Activated T-cell treated with anti-CD3 and anti-CD28 coated beads for 4 hours (primary cell): ENCODE measurements around the gene BOD1.
A peak's percentile ranks its signal among the peaks of the same experiment; 100 is the strongest.
"Not testable (repeated sequence)": the region's sequence is repeated elsewhere in the genome, so short reads cannot be mapped to it uniquely, and the experiment has no call there.

Source experiments
- DNase-seq: peaks from one replicate; pipeline ENCODE4 v3.0.0-alpha.2; 2020

The BOD1 gene

GRCh38 chr5:173614591-173614990, 1.9 kb downstream of the BOD1 start:
- no peak for DNase-seq

- no peak for DNase-seq
Measured at GRCh38 chr5:173613433-173614159, 2.9 kb downstream of the BOD1 start.

DNA sequence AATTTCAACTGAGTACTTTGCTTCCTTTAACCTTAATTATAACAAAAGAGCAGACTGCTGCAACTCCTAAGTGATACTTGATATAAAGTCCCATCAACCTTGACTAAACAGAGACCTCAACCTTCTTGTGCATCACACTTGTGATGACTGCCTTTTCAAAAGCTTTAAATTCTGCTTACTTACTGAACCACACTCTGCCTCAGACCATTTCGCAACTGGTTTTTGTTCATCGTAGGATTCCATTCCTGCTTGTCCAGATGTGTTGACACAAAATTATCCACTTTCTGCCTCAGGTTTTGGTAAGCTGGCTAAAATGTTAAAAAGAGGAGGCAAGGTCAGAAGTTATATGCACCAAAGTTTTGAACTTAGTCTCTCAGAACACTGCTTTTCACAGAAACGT, 3.5 kb downstream of the BOD1 start:
- no peak for DNase-seq

DNA sequence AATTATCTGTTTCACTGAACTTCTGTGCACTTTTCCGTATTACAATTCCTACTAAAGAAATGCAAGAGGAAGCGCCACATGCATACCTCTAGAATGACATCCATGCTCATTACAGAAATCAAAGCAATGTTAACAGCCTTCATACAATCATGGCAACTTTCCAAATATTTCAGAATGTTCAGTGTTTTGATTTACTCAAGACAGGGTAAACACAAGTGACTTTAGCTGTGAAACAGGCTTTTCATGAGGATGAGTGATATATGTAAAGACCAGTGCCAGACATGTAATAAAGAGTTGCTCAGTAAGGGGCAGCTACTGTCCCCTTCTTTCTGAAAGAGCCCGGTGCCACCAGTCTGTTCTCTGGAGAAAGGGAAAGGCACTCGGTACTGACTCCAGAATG, 4.7 kb downstream of the BOD1 start:
- no peak for DNase-seq

DNA sequence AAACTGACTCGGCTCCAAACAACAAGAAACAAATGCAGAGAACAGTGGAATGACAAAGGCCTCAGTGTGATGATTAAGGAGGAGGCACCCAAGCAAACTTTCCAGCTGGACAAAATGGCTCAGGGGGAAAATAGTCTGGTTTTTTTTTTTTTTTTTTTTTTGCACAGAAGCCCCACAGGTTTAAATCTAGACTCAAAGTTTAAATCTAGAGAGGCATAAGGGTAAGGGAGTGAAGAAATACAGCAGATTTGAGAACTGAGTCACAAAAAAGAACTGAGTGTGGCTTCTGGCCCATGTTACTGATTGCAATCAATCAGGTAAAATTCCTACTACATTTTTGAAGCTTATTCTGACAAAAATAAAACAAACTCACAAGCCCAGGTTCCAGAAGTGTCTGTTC, 12.3 kb downstream of the BOD1 start:
- DNase-seq = no peak

DNA sequence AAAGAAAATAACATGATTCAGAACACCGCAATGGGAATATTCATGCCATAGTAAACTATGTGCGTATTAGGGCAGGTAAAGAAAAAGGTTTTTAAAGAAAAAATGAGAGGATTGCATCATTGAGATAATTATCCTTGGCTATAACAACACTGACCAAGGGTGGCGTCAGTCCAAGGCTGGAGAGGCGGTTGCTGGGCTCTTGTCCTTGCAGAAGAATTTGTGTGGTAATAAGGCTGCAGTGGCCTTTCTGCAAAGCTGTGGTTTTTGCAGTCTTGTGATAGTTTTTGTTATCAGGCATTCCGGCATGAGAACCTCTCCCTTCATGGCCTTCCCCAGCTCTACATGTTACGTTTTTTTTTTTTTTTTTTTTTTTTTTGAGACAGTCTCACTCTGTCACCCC, 14.0 kb downstream of the BOD1 start:
- DNase-seq = no peak

DNA sequence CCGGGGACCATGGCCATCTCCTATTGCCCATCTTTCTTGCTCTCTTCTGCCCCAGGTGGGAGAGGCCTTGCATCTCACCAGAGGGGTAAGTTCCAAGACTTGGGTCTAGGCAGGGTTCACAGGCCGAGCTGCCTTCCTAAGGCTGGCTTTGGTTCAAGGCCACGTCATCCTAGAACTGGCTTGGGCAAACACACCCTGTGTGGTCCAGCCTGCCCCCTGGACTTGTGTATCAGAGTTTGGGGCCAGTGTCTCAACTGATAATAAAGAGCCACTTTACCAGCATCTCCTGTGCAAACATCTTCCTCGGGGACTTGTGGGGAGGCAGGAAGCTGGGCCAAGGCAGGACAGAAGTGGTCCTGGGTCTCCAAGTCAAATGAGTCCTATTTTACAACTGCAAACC, 17.8 kb downstream of the BOD1 start:
- no peak for DNase-seq

- DNase-seq = no peak
Measured at GRCh38 chr5:173597304-173597703, 19.1 kb downstream of the BOD1 start.

- DNase-seq = no peak
Measured at GRCh38 chr5:173595841-173596240, 20.6 kb downstream of the BOD1 start.

DNA sequence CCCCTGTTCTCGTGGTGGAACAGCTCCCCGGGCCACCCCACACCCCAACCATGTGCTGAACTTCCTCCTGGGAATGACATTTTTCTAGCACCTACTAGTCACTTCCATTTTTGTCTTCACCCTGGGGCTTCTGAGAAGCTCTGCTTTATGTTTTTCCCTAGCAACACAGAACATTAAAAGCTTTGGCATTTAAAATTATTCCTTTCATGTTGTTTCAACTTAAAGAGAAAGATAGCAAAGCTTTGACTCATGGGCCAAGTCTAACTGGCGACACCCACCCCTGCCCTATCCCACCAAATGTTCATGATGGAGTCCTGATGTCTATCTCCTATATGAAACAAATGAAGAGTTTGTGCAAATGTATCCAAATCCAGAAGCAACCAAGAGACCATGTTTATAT, 22.4 kb downstream of the BOD1 start:
- DNase-seq = no peak

- no peak for DNase-seq
Measured at GRCh38 chr5:173592050-173592669, 24.3 kb downstream of the BOD1 start.

GRCh38 chr5:173591056-173591514, 25.4 kb downstream of the BOD1 start:
- no peak for DNase-seq

- DNase-seq = no peak
Measured at GRCh38 chr5:173590436-173591055, 25.9 kb downstream of the BOD1 start.

GRCh38 chr5:173586133-173586532, 30.3 kb downstream of the BOD1 start:
- not testable (repeated sequence) for DNase-seq

DNA sequence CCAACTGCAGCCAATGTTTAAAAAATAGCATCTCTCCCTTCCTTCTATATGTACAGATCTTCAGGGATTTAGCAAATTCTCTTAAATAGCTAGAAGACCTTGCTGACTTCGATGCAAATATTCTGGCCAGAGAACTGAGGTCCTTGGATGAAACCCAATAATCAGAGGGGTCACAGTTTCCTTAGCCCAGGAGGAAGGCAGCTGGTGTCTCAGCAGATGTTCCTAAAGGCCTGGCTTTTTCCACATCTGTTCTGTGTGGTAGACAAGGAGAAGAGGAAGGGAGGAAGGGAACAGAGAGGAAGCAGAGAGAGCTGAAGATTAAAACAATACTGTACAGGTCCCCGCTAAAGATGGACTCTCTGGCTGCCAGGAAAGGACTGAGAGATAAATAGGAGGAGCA, 33.1 kb downstream of the BOD1 start:
- no peak for DNase-seq

DNA sequence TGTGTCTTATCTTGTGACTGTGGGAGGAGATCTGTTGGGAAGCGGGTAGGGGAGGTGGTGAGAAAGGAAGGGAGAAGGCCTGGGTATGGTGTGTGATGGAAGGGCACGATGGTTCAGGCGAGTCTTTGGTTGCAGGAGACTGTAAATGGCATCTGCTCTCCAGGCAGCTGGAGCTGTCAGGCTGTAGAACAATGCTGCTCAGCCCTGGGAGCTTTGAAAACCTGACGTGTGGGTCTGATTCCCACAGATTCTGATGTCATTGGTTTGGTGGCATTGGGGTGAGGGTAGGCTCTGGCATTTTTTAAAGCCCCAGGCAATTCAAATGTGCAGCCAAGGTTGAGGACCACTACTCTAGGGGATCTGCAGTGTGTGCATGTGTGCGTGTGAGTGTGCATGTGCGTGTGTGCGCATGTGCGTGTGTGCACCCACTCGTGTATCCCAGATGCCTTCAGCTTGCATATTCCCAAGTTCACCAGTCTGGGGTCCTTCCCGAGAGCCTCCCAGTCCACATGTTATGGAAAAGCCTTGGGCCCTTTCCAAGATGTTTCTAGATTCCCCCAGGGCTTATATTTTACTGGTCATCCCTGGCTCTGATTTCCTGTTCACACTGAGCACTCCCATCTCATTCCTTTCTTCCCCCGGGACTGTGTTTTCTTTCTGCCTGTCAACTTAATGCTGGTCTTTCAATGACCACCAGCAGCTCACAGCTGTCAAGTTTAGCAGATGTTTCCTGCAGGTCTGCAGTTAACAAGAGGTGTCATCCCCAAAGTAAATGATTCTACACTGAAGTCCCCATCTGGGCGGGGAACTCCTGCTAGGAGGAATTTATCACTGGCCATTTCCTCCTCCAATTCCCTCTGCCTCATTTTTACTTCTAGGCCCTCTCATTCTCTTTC, 34.0 kb downstream of the BOD1 start:
- DNase-seq = no peak

DNA sequence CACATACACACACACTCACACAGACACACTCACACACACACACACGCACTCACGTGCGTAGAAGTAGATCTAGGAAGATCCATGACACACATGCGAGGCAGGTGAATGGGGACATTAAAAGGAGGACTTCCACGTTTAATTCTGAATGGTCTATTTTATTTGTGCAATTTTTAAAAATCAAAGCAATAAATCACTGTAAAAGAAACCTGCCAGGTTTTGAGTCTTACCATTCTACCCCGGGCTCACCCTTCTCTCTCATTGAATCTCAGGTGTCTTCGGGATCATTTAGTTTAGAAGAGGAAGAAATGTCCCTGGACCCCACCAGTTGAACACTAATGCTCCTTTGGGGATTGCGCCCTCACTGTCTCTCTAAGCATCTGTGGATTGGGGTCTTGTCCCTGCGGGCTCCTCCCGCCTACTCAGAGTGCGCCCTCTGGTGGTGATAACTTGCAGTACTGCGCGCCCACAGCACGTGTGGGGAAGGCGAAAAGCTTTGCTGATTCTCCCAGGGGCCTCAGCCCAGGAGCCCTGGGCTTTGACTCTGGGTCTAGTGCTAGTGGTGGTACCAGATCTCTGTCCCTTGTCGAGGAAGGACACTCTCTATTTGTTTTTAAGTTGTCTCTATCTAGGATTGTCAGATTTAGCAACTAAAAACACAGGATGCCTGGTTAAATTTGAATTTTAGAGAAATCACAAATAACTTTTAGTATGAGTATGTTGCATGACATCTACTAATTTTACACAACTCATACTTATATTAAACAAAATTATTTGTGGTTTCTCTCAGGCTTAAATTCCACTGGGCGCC, 34.8 kb downstream of the BOD1 start:
- peak; percentile 8 for DNase-seq

GRCh38 chr5:173578947-173579615, 37.4 kb downstream of the BOD1 start:
- no peak for DNase-seq

DNA sequence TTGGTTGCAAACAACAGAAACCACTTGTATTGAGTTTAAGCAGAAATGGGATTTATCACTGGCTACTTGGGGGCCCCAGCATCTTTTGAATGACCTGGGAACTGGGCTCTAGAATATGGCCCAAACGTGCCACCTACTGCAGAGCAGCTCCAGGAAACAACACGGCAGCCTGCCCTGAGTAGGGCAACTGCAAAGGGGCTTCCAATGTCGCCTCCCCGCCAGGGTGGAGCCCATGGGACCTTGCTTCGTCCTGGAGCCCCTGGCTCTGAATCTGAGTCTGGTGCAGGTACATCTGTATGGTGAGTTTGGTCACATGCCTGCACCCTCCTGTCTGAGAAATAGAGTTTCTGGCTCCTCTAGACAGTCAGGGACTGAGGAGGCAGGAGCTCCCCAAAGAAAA, 38.6 kb downstream of the BOD1 start:
- no peak for DNase-seq

DNA sequence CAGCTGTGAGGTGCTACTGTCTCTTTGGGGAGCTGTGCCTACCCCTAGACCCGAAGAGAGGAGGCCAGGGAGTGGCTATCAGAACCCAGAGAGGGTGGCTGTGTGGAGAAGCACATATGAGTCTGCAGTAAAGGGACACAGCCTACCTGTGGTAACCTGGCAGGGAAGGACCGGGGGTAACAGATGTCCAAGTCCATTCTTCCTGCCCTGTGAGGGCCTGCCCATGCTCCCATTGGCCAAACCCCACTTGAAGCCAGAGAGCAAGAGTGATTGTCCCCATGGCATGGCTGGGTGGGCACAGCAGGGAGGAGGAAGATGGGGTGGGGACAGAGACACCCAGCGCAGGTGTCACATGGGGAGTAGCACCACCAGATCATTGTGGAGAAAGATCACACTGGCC, 39.3 kb downstream of the BOD1 start:
- no peak for DNase-seq

DNA sequence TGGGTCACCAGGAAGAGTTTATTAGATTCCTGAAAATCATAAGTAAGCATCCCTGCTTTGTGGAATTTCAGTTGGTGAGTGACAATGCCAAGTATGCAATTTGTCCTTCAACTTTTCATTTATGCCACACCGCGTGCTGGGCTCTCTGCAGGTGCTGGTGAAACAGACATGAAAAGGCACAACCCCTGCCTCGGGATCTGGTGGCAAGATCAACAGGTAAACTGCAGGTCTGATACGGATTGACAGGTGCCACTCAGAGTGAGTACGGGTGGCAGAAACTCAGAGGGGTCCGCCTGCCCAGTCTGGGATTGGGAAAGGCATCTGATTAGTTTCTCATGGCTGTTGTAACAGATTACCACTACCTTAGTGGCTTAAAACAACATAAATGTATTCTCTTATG, 40.5 kb downstream of the BOD1 start:
- DNase-seq = no peak

DNA sequence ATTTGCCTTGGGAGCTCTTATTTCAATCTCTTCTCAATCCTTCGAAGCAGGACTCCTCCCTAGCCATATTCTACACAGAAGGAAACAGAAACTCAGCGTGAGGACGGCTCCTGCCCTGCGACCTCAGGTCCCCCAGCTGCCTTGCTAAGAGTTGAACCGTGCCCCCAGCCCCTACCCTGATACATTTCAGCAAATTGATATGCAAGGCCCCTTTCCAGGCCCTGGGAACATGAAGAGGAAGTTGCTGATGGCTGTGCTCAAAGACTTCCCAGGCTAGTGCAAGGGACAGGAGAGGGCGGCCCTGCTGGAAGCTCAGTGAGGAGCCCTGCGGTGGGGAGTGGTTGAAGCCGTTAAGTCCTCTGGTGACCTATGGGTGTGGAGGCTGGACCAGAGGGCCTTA, 41.5 kb downstream of the BOD1 start:
- DNase-seq = no peak
